NCI-H2171 (cell line): ENCODE data around the gene RUNDC3A.
"Not testable (repeated sequence)": the region's sequence is repeated elsewhere in the genome, so short reads cannot be mapped to it uniquely, and the experiment has no call there.

Experiments used
- DNase-seq: peaks from one replicate; lab custom pipeline; 2025; lab: John Stamatoyannopoulos, UW

RUNDC3A gene

GRCh38 chr17:44318077-44318892, 9.9 kb downstream of the RUNDC3A start:
- no peak for DNase-seq

- no peak for DNase-seq
Observed at GRCh38 chr17:44320066-44320465, 11.7 kb downstream of the RUNDC3A start.

GRCh38 chr17:44321246-44322120, 13.1 kb downstream of the RUNDC3A start:
- DNase-seq, result no peak

- no peak for DNase-seq
Observed at GRCh38 chr17:44322236-44322895, 14.0 kb downstream of the RUNDC3A start.

- DNase-seq, result no peak
Observed at GRCh38 chr17:44323359-44324091, 15.1 kb downstream of the RUNDC3A start.

- no peak for DNase-seq
Observed at GRCh38 chr17:44324092-44324570, 15.7 kb downstream of the RUNDC3A start.

- DNase-seq, result peak; percentile 89
Observed at GRCh38 chr17:44324571-44325275, 16.3 kb downstream of the RUNDC3A start, which contains the start of gene SLC25A39. SLC25A39 (minus strand) TSS chr17:44324823; CDS start chr17:44323562, 1,261 bp downstream.

- DNase-seq, result peak; percentile 90
Observed at GRCh38 chr17:44326861-44327444, 18.6 kb downstream of the RUNDC3A start.

GRCh38 chr17:44327715-44328449, 19.5 kb downstream of the RUNDC3A start:
- no peak for DNase-seq

- not testable (repeated sequence) for DNase-seq
Observed at GRCh38 chr17:44329516-44329915, 21.1 kb downstream of the RUNDC3A start.

- DNase-seq, result not testable (repeated sequence)
Observed at GRCh38 chr17:44330263-44330662, 21.9 kb downstream of the RUNDC3A start.

GRCh38 chr17:44331249-44331760, 22.9 kb downstream of the RUNDC3A start:
- peak; percentile 28 for DNase-seq

GRCh38 chr17:44333371-44333770, 25.0 kb downstream of the RUNDC3A start:
- DNase-seq, result no peak

- no peak for DNase-seq
Observed at GRCh38 chr17:44334315-44334714, 25.9 kb downstream of the RUNDC3A start.

GRCh38 chr17:44334727-44335126, 26.3 kb downstream of the RUNDC3A start:
- DNase-seq, result no peak

GRCh38 chr17:44335564-44335963, 27.2 kb downstream of the RUNDC3A start:
- DNase-seq, result no peak

- no peak for DNase-seq
Observed at GRCh38 chr17:44335968-44336367, 27.6 kb downstream of the RUNDC3A start.

- no peak for DNase-seq
Observed at GRCh38 chr17:44338702-44339101, 30.3 kb downstream of the RUNDC3A start.

- not testable (repeated sequence) for DNase-seq
Observed at GRCh38 chr17:44340553-44340952, 32.2 kb downstream of the RUNDC3A start.
